ENCODE measurements around the gene CNDP2.

Gene CNDP2

GRCh38 chr18:74547860-74548259 is 51.7 kb downstream of the CNDP2 start:
- ChIA-PET POLR2A (no interaction called here), CTCF (interaction anchor here (3.4 kb wide), 1 partner anchor 194 kb away, joined by 10 read pairs; no protein-coding TSS in a partner anchor)
- no peak for TF ChIP-seq CTCF (IDR thresholded peaks at IDR 0.05; ENCODE audit: insufficient read depth, low read length, missing control alignments)
- no peak for DNase-seq (ENCODE audit: low read depth, low spot score)
- H3K4me3 ChIP-seq (ENCODE audit: low read depth, low read length) = no peak overlapping the region

- CTCF ChIA-PET = interaction anchor here (0.7 to 4.2 kb wide), 4 partner anchors 12 to 351 kb away, joined by 3 to 54 read pairs (median 4); no protein-coding TSS in a partner anchor
- no peak overlapping the region for H3K4me3 ChIP-seq (ENCODE audit: low read depth, low read length)
- POLR2A ChIA-PET = no interaction called here
- no peak for DNase-seq (ENCODE audit: low read depth, low spot score)
- TF ChIP-seq CTCF (IDR thresholded peaks at IDR 0.05; ENCODE audit: insufficient read depth, low read length, missing control alignments) = no peak
Measured at GRCh38 chr18:74549591-74550104, 53.5 kb downstream of the CNDP2 start.

GRCh38 chr18:74550886-74551285 is 54.7 kb downstream of the CNDP2 start:
- CTCF ChIA-PET = interaction anchor here (0.6 to 4.2 kb wide), 9 partner anchors 8 to 352 kb away, joined by 3 to 71 read pairs (median 10); no protein-coding TSS in a partner anchor
- no peak for DNase-seq (ENCODE audit: low read depth, low spot score)
- H3K4me3 ChIP-seq (ENCODE audit: low read depth, low read length) = no peak overlapping the region
- no peak for TF ChIP-seq CTCF (IDR thresholded peaks at IDR 0.05; ENCODE audit: insufficient read depth, low read length, missing control alignments)
- POLR2A ChIA-PET = no interaction called here

- TF ChIP-seq CTCF (IDR thresholded peaks at IDR 0.05; ENCODE audit: insufficient read depth, low read length, missing control alignments) = no peak
- ChIA-PET CTCF (interaction anchor here (0.7 to 4.2 kb wide), 30 partner anchors 8 to 1850 kb away, joined by 3 to 71 read pairs (median 4); no protein-coding TSS in a partner anchor), POLR2A (no interaction called here)
- no peak for DNase-seq (ENCODE audit: low read depth, low spot score)
- H3K4me3 ChIP-seq (ENCODE audit: low read depth, low read length) = no peak overlapping the region
Measured at GRCh38 chr18:74551452-74551851, 55.3 kb downstream of the CNDP2 start.

- POLR2A ChIA-PET = no interaction called here
- peak; percentile 29 for DNase-seq (ENCODE audit: low read depth, low spot score)
- no peak overlapping the region for H3K4me3 ChIP-seq (ENCODE audit: low read depth, low read length)
- TF ChIP-seq CTCF (IDR thresholded peaks at IDR 0.05; ENCODE audit: insufficient read depth, low read length, missing control alignments) = peak; percentile 81
- CTCF ChIA-PET = interaction anchor here (0.7 to 4.2 kb wide), 31 partner anchors 8 to 1851 kb away, joined by 3 to 71 read pairs (median 4); no protein-coding TSS in a partner anchor
Measured at GRCh38 chr18:74551936-74552555, 55.9 kb downstream of the CNDP2 start.

GRCh38 chr18:74556126-74556525 is 60.0 kb downstream of the CNDP2 start:
- TF ChIP-seq CTCF (IDR thresholded peaks at IDR 0.05; ENCODE audit: insufficient read depth, low read length, missing control alignments) = no peak
- POLR2A ChIA-PET = no interaction called here
- CTCF ChIA-PET = interaction anchor here (3.2 kb wide), 1 partner anchor 202 kb away, joined by 9 read pairs; no protein-coding TSS in a partner anchor
- no peak overlapping the region for H3K4me3 ChIP-seq (ENCODE audit: low read depth, low read length)
- DNase-seq (ENCODE audit: low read depth, low spot score) = no peak
